HAP-1 (cell line): Measurements from ENCODE around the gene LAP3.

Experiments
- DNase-seq, 2 experiments: peaks; one replicate each; pipeline ENCODE4 v3.0.0-alpha.2; 2016 to 2020; ENCODE audit warnings: low spot score in 2 of 2
- H3K27me3 ChIP-seq: fragments of 250-450 bp; sonication (Bioruptor Pico); 2 replicates; pipeline ENCODE4 v1.5.1; 2020; ENCODE audit warnings: low read depth, mild to moderate bottlenecking, moderate library complexity
- H3K36me3 ChIP-seq: fragments of 250-450 bp; sonication (Bioruptor Pico); replicated peaks from 2 replicates; pipeline ENCODE4 v1.5.1; 2020; ENCODE audit warnings: mild to moderate bottlenecking
- H3K4me1 ChIP-seq: fragments of 250-450 bp; sonication (Bioruptor Pico); 2 replicates; pipeline ENCODE4 v1.5.1; 2020; ENCODE audit warnings: mild to moderate bottlenecking
- H3K4me3 ChIP-seq: fragments of 250-450 bp; sonication (Bioruptor Pico); 2 replicates; pipeline ENCODE4 v1.5.1; 2020; ENCODE audit warnings: mild to moderate bottlenecking, moderate library complexity
- H3K9me3 ChIP-seq: fragments of 250-450 bp; sonication (Bioruptor Pico); 2 replicates; pipeline ENCODE4 v1.5.1; 2020; ENCODE audit warnings: mild to moderate bottlenecking, moderate library complexity
- in situ Hi-C: fragments of 300-500 bp; cut with MboI; formaldehyde crosslinking; loops from 3 replicates; pipeline ENCODE4 v1.14.3; 2020; ENCODE audit warnings: low sequenced_read_pairs, inconsistent platforms, mixed read lengths

LAP3 gene

GRCh38 chr4:17642398-17642783 is 65.4 kb downstream of the LAP3 start:
- in situ Hi-C loops, result no loop called here
- H3K4me3 ChIP-seq, result no peak overlapping the region
- no peaks in the 10 kb centered on the region; the same call in 1 of the 2 replicates for H3K36me3 ChIP-seq
- no peaks in the 10 kb centered on the region for H3K9me3 ChIP-seq
- no peaks in the 10 kb centered on the region for H3K4me1 ChIP-seq
- no peaks in the 10 kb centered on the region for H3K27me3 ChIP-seq
- no peak for DNase-seq

GRCh38 chr4:17646693-17647092 is 69.7 kb downstream of the LAP3 start:
- in situ Hi-C loops, result no loop called here
- DNase-seq, result no peak
- H3K4me3 ChIP-seq, result no peak overlapping the region

GRCh38 chr4:17647176-17647806 is 70.3 kb downstream of the LAP3 start:
- Histone ChIP-seq H3K9me3 (no peaks in the 10 kb centered on the region), H3K36me3 (no peaks in the 10 kb centered on the region), H3K27me3 (no peaks in the 10 kb centered on the region), H3K4me1 (no peaks in the 10 kb centered on the region), H3K4me3 (no peak overlapping the region)
- no peak for DNase-seq
- in situ Hi-C loops, result no loop called here

More at GRCh38 chr4:17646693-17647092, 69.7 kb downstream of the LAP3 start:
- Histone ChIP-seq H3K4me1 (no peaks in the 10 kb centered on the region), H3K36me3 (no peaks in the 10 kb centered on the region), H3K9me3 (no peaks in the 10 kb centered on the region), H3K27me3 (no peaks in the 10 kb centered on the region)

GRCh38 chr4:17647927-17648326 is 70.9 kb downstream of the LAP3 start:
- no peak for DNase-seq
- no peaks in the 10 kb centered on the region for H3K9me3 ChIP-seq
- no peaks in the 10 kb centered on the region for H3K27me3 ChIP-seq
- in situ Hi-C loops, result no loop called here
- no peaks in the 10 kb centered on the region for H3K4me1 ChIP-seq
- no peaks in the 10 kb centered on the region for H3K36me3 ChIP-seq
- H3K4me3 ChIP-seq, result no peak overlapping the region

- in situ Hi-C loops, result no loop called here
Measured at GRCh38 chr4:17650406-17650805, 73.4 kb downstream of the LAP3 start.

GRCh38 chr4:17654701-17655100 is 77.7 kb downstream of the LAP3 start:
- H3K36me3 ChIP-seq, result no peaks in the 10 kb centered on the region
- no peaks in the 10 kb centered on the region for H3K4me1 ChIP-seq
- H3K9me3 ChIP-seq, result no peaks in the 10 kb centered on the region
- H3K4me3 ChIP-seq, result no peak overlapping the region
- in situ Hi-C loops, result no loop called here
- no peak for DNase-seq
- no peaks in the 10 kb centered on the region for H3K27me3 ChIP-seq

More at GRCh38 chr4:17650406-17650805, 73.4 kb downstream of the LAP3 start:
- H3K9me3 ChIP-seq, result no peaks in the 10 kb centered on the region
- H3K36me3 ChIP-seq, result no peaks in the 10 kb centered on the region
- H3K27me3 ChIP-seq, result no peaks in the 10 kb centered on the region
- H3K4me3 ChIP-seq, result no peak overlapping the region
- H3K4me1 ChIP-seq, result no peaks in the 10 kb centered on the region
- no peak for DNase-seq

GRCh38 chr4:17657090-17657489 is 80.1 kb downstream of the LAP3 start:
- Histone ChIP-seq H3K27me3 (no peaks in the 10 kb centered on the region), H3K4me1 (no peaks in the 10 kb centered on the region), H3K4me3 (no peak overlapping the region), H3K36me3 (no peaks in the 10 kb centered on the region), H3K9me3 (no peaks in the 10 kb centered on the region)
- no peak for DNase-seq
- in situ Hi-C loops, result no loop called here
